GM18507 (cell line): ENCODE results near the gene SRPRB.
"Not testable (repeated sequence)": the region's sequence is repeated elsewhere in the genome, so short reads cannot be mapped to it uniquely, and the experiment has no call there.

Experiments used
- DNase-seq: peaks from one replicate; pipeline ENCODE4 v3.0.0; 2011; ENCODE audit warnings: low read depth; ENCODE audit not compliant: insufficient read length; ENCODE audit errors: extremely low spot score
- FAIRE-seq: peaks from 2 replicates; lab custom pipeline; 2011; peaks lifted over from hg19 to GRCh38; lab: Jason Lieb, UNC

Gene SRPRB

GRCh38 chr3:133776794-133777438 lies 28.7 kb upstream of the SRPRB start:
- FAIRE-seq (no peak), DNase-seq (no peak)

- DNase-seq = no peak
These were observed 27.6 kb upstream of the SRPRB start for GRCh38 chr3:133777807-133778568.

GRCh38 chr3:133779626-133780203 lies 25.9 kb upstream of the SRPRB start:
- DNase-seq = no peak
- no peak for FAIRE-seq

More at GRCh38 chr3:133777807-133778568, 27.6 kb upstream of the SRPRB start:
- FAIRE-seq = no peak

- FAIRE-seq = not testable (repeated sequence)
These were observed 24.9 kb upstream of the SRPRB start for GRCh38 chr3:133780756-133781155.

GRCh38 chr3:133781570-133781969 lies 24.0 kb upstream of the SRPRB start:
- FAIRE-seq = no peak
- DNase-seq = no peak

More at GRCh38 chr3:133780756-133781155, 24.9 kb upstream of the SRPRB start:
- DNase-seq = not testable (repeated sequence)

- DNase-seq = no peak
- FAIRE-seq = no peak
These were observed 23.2 kb upstream of the SRPRB start for GRCh38 chr3:133782454-133782853.

- FAIRE-seq (no peak), DNase-seq (no peak)
These were observed 21.9 kb upstream of the SRPRB start for GRCh38 chr3:133783762-133784161.

- no peak for FAIRE-seq
- no peak for DNase-seq
These were observed 17.6 kb upstream of the SRPRB start for GRCh38 chr3:133788024-133788423.

GRCh38 chr3:133792171-133792763 lies 13.3 kb upstream of the SRPRB start:
- FAIRE-seq (no peak), DNase-seq (no peak)

GRCh38 chr3:133797396-133798105 lies 8.1 kb upstream of the SRPRB start:
- FAIRE-seq (no peak), DNase-seq (no peak)

GRCh38 chr3:133799794-133800585 lies 5.6 kb upstream of the SRPRB start:
- FAIRE-seq = no peak
- no peak for DNase-seq

GRCh38 chr3:133803469-133803868 lies 2.1 kb upstream of the SRPRB start:
- DNase-seq (no peak), FAIRE-seq (no peak)

- FAIRE-seq = no peak
- DNase-seq = no peak
These were observed 719 bp upstream of the SRPRB start for GRCh38 chr3:133804896-133805295.

GRCh38 chr3:133805384-133805701 lies 272 bp upstream of the SRPRB start:
- DNase-seq (no peak), FAIRE-seq (no peak)

GRCh38 chr3:133812872-133813271 lies 7.3 kb downstream of the SRPRB start:
- peak; percentile 12 for FAIRE-seq

GRCh38 chr3:133815386-133815785 lies 9.8 kb downstream of the SRPRB start:
- DNase-seq (no peak), FAIRE-seq (no peak)

More at GRCh38 chr3:133812872-133813271, 7.3 kb downstream of the SRPRB start:
- no peak for DNase-seq

GRCh38 chr3:133820129-133820528 lies 14.5 kb downstream of the SRPRB start:
- FAIRE-seq (no peak), DNase-seq (no peak)

- DNase-seq = no peak
- no peak for FAIRE-seq
These were observed 15.5 kb downstream of the SRPRB start for GRCh38 chr3:133820889-133821675.
